Pons (tissue), 1 donor: ENCODE measurements around the gene PRRT3.
"Not testable (repeated sequence)": the region's sequence is repeated elsewhere in the genome, so short reads cannot be mapped to it uniquely, and the experiment has no call there.

Experiments
- DNase-seq: peaks from one replicate; pipeline ENCODE4 v3.0.0-alpha.2; 2016; ENCODE audit warnings: low spot score

Gene PRRT3

DNA sequence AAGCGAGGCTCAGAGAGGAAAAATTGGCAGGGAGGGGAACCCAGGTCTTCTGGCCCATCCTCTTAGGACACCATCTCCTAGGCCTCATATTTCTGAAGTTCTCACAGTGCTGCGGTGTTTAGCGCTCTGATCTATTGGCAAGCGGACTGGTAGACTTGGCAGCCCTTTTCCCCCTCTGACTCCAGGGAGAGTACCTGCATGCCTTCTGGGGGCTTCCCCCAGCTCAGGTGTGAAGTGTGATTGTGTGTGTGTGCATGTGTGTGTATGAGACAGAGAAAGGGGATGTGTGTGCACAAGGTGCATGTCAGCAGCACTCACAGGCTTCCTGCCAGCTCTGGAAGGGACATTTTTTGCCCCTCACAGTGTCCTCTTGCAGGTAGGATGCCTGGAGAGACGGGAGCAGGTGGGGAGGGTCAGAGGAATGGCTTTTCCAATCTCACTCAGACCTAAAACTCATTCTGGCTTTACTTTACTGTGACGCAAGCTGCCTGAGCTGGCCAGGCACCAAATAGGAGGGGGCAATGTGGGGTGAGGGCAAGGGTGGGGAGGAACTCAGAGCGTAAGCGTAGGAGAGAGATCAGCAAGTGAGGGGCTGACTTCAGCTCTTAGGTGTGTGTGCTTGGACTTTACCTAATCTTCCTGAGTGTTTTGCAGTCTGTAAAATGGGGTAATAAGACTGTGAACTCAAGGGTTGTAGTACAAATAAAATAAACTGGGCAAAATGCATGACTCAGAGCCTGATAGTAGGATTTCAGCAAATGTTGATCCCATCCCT, 53.6 kb downstream of the PRRT3 start:
- DNase-seq = no peak

DNA sequence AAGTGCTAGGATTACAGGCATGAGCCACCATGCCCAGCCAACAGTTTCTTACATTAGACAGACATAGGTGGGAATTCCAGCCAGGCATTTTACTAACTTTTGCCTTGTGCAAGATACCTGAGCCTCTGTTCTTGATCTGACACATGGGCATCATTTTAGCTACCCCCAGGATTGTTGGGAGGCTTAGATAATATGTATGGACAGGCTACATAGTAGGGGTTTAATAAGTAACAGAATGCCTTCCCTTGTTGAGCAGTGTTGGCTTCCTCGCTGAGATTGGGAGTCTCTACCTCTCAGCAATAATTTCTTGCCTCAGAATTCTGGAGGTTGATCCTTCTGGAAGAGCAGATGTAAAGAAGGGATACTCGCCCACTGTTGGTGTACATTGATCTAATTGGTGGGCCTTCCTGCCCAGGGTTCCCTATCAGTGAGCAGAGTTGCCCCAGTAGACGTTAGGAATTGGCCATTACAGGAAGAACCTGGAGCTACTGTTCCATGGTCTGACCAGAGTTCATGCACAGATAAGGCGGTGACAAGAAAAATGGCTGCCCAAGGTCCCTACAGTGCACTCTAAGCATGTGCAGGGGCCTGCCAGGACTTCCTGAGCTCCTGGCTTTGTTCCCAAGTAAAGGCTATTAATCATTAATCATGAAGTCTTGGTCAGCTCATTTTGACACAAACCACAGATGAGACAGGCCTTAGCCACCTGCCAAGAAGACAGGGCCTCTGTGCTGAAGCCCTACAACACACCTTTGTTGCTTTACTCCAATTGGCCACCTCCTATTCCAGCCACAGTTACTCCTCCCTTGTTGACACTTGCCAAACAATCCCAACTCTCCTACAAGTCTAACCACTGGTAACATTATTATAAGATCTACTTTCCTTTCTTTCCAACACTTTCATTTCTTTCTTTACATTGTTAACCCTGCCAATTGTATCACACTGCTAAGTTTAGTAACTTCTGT, 54.5 kb downstream of the PRRT3 start:
- no peak for DNase-seq

DNA sequence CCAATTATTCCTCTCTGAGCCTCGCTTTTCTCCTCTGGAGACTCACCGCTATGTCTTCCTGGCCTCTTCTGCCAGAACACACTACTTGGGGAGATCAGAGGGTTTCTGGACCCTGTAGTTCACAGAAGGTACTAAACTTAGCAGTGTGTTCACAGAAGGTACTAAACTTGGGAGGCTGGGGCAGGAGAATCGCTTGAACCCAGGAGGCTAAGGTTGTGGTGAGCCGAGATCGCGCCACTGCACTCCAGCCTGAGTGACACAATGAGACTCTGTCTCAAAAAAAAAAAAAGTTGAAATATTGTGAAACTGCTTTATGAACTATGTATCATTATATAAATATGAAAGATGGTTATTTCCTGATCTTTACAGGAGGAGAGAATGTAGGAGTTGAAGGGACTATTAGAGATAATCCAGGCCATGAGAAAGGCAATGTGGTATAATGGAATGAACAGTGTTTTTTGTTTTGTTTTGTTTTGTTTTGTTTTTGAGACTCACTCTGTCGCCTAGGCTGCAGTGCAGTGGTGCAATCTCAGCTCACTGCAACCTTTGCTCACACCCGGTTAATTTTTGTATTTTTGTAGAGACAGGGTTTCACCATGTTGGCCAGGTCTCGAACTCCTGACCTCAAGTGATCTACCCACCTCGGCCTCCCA, 55.3 kb downstream of the PRRT3 start:
- DNase-seq = not testable (repeated sequence)

DNA sequence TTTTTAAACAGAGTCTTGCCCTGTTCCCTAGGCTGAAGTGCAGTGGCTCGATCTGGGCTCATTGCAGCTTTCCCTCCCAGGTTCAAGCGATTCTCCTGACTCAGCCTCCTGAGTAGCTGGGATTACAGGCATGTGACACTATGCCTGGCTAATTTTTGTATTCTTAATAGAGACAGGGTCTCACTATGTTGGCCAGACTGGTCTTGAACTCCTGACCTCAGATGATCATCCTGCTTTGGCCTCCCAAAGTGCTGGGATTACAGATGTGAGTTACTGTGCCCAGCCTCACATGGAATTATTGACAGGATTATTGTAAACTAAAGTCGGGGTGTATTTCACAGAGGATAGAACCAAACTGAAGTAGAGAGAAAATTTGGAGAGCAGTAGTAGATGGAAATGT, 56.5 kb downstream of the PRRT3 start:
- DNase-seq = not testable (repeated sequence)
